HepG2 (cell line): ENCODE data around the gene PEBP1. TPM values are rescaled to one million over a fixed set of nuclear protein-coding genes. Genes with fewer than 3 reads are reported as not detected.
A peak's percentile ranks its signal among the peaks of the same experiment; 100 is the strongest.

Source experiments
- ADNP ChIP-seq: sonication (generic); formaldehyde crosslinking; IDR thresholded peaks from 2 replicates; pipeline ENCODE4 v1.4.0; 2020; ENCODE audit warnings: missing genetic modification reagents
- ATRX ChIP-seq: sonication (generic); formaldehyde crosslinking; IDR thresholded peaks from 2 replicates; pipeline ENCODE4 v1.4.0; 2020; ENCODE audit warnings: missing genetic modification reagents, borderline replicate concordance
- CBX5 ChIP-seq: sonication (generic); formaldehyde crosslinking; IDR thresholded peaks from 2 replicates; pipeline ENCODE4 v1.4.0; 2020; ENCODE audit warnings: missing genetic modification reagents, borderline replicate concordance
- GABPB1 ChIP-seq: IDR thresholded peaks from 2 replicates; pipeline ENCODE4 v1.6.1; 2016; ENCODE audit warnings: mild to moderate bottlenecking, missing genetic modification reagents, moderate library complexity, missing compliant biosample characterization
- GATAD1 ChIP-seq: IDR thresholded peaks from 2 replicates; pipeline ENCODE4 v1.6.1; 2016; ENCODE audit warnings: missing genetic modification reagents, missing compliant biosample characterization
- HDAC2 ChIP-seq: sonication (generic); formaldehyde crosslinking; IDR thresholded peaks from 2 replicates; pipeline ENCODE4 v1.4.0; 2020; ENCODE audit warnings: missing genetic modification reagents
- MEIS2 ChIP-seq: sonication (generic); formaldehyde crosslinking; IDR thresholded peaks from 2 replicates; pipeline ENCODE4 v1.9.0; 2021; ENCODE audit warnings: mild to moderate bottlenecking, missing genetic modification reagents
- MIER3 ChIP-seq: IDR thresholded peaks from 2 replicates; pipeline ENCODE4 v1.6.1; 2016; ENCODE audit warnings: missing compliant biosample characterization, borderline replicate concordance
- MTA3 ChIP-seq: sonication (generic); formaldehyde crosslinking; IDR thresholded peaks from 2 replicates; pipeline ENCODE4 v1.4.0; 2020; ENCODE audit warnings: missing genetic modification reagents
- NCOA5 ChIP-seq: sonication (generic); formaldehyde crosslinking; IDR thresholded peaks from 2 replicates; pipeline ENCODE4 v1.4.0; 2020; ENCODE audit warnings: missing genetic modification reagents
- TGIF2 ChIP-seq: IDR thresholded peaks from 2 replicates; pipeline ENCODE4 v1.6.1; 2016; ENCODE audit warnings: control low read depth, missing compliant biosample characterization
- ZBTB20 ChIP-seq: sonication (generic); formaldehyde crosslinking; IDR thresholded peaks from 2 replicates; pipeline ENCODE4 v1.8.1; 2023; ENCODE audit warnings: missing genetic modification reagents, low read depth, mild to moderate bottlenecking, borderline replicate concordance
- ZBTB3 ChIP-seq: sonication (generic); formaldehyde crosslinking; IDR thresholded peaks from 2 replicates; pipeline ENCODE4 v1.4.0; 2020; ENCODE audit warnings: low read depth, mild to moderate bottlenecking, moderate library complexity, missing genetic modification reagents, borderline replicate concordance
- ZFY ChIP-seq: sonication (generic); formaldehyde crosslinking; IDR thresholded peaks from 2 replicates; pipeline ENCODE4 v1.4.0; 2020; ENCODE audit warnings: missing genetic modification reagents
- ZNF614 ChIP-seq: IDR thresholded peaks from 2 replicates; pipeline ENCODE4 v1.6.1; 2018; ENCODE audit warnings: missing biosample characterization, missing genetic modification reagents, inconsistent platforms, borderline replicate concordance
- ZNF768 ChIP-seq: sonication (generic); formaldehyde crosslinking; IDR thresholded peaks from 2 replicates; pipeline ENCODE4 v1.4.0; 2020; ENCODE audit warnings: missing genetic modification reagents
- polyA plus RNA-seq, 8 experiments: library from polyadenylated mRNA; depleted of rRNA in 3 of 8; stranded (reverse) in 7 of 8; unstranded in 1 of 8; fragments of >200 nt; fragmentation: Illumina TruSeq in 4 of 8; extraction: Trizol in 4 of 8; gene quantifications; 2 replicates each; pipeline versions ENCODE4 v1.2.1 to v1.2.3, GENCODE V29; 2011 to 2016; ENCODE audit warnings: low read depth in 4 of 8, missing spikeins in 1 of 8, mixed read lengths in 1 of 8; ENCODE audit not compliant: insufficient read depth in 1 of 8
- total RNA-seq, 5 experiments: library from RNA; depleted of rRNA; stranded (reverse); fragments of >200 nt; fragmentation: Illumina TruSeq; extraction: Trizol; gene quantifications; 2 replicates each; pipeline ENCODE4 v1.2.3, GENCODE V29; 2016; ENCODE audit warnings: low read depth in 1 of 5
- TF ChIP-seq, protein P1 (sequence below): sonication (generic); formaldehyde crosslinking; IDR thresholded peaks from 2 replicates; pipeline ENCODE4 v1.8.1; 2022; ENCODE audit warnings: mild to moderate bottlenecking, missing genetic modification reagents
- TF ChIP-seq, protein P2 (sequence below): sonication (generic); formaldehyde crosslinking; IDR thresholded peaks from 2 replicates; pipeline ENCODE4 v1.8.1; 2023; ENCODE audit warnings: missing genetic modification reagents, mild to moderate bottlenecking, borderline replicate concordance
- TF ChIP-seq, protein P3 (sequence below): IDR thresholded peaks from 2 replicates; pipeline ENCODE4 v1.6.1; 2016; ENCODE audit warnings: low read depth, missing genetic modification reagents, missing compliant biosample characterization
- TF ChIP-seq, protein P4 (sequence below): sonication (generic); formaldehyde crosslinking; IDR thresholded peaks from 2 replicates; pipeline ENCODE4 v1.8.1; 2023; ENCODE audit warnings: mild to moderate bottlenecking, missing genetic modification reagents
- TF ChIP-seq, protein P5 (sequence below): sonication (generic); formaldehyde crosslinking; IDR thresholded peaks from 2 replicates; pipeline ENCODE4 v1.8.0; 2022; ENCODE audit warnings: missing genetic modification reagents, low read depth, mild to moderate bottlenecking, borderline replicate concordance

Gene PEBP1
- total and polyA plus RNA-seq, 2 of the 13 experiments (the other 11 are each of a cell fraction or from before 2014, with no cell fraction given), result 538 to 1,505 TPM

DNA sequence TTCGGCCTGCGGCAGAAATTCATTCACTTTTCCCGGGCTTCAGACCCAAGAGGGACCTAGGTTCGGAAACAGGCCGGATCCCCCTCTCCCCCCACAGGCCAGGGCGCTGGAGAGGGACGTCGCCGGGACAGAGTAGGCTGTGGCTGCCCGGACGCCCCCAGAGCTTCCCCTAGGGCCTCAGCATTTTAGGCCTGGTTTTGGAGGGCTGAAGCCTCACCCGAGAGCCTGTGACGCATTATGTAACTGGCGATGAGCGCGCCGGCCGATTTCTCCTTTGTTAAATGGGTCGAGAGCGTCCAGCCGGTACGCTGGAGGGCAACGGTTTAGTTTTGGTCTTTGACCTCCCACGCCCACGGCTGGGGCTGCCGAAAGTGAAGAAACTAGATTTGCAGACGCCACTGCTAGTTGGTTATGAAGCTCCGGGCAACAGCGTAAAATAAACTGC lies 657 bp downstream of the PEBP1 start (continued):
- TF ChIP-seq, protein P1, sequence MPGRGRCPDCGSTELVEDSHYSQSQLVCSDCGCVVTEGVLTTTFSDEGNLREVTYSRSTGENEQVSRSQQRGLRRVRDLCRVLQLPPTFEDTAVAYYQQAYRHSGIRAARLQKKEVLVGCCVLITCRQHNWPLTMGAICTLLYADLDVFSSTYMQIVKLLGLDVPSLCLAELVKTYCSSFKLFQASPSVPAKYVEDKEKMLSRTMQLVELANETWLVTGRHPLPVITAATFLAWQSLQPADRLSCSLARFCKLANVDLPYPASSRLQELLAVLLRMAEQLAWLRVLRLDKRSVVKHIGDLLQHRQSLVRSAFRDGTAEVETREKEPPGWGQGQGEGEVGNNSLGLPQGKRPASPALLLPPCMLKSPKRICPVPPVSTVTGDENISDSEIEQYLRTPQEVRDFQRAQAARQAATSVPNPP (CRISPR knock-in tag), result no peak
- TF ChIP-seq, protein P2, sequence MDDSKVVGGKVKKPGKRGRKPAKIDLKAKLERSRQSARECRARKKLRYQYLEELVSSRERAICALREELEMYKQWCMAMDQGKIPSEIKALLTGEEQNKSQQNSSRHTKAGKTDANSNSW (CRISPR knock-in tag), result no peak
- TF ChIP-seq MIER3 (CRISPR knock-in tag), result no peak
- TF ChIP-seq ATRX (CRISPR knock-in tag), result no peak
- no peak for TF ChIP-seq GATAD1 (CRISPR knock-in tag)
- TF ChIP-seq ADNP (CRISPR knock-in tag), result no peak
- TF ChIP-seq NCOA5 (CRISPR knock-in tag), result no peak
- 0 out of 2 replicates have a peak, but pooled peaks have one; percentile 20 for TF ChIP-seq ZBTB20 (CRISPR knock-in tag)
- TF ChIP-seq, protein P3, sequence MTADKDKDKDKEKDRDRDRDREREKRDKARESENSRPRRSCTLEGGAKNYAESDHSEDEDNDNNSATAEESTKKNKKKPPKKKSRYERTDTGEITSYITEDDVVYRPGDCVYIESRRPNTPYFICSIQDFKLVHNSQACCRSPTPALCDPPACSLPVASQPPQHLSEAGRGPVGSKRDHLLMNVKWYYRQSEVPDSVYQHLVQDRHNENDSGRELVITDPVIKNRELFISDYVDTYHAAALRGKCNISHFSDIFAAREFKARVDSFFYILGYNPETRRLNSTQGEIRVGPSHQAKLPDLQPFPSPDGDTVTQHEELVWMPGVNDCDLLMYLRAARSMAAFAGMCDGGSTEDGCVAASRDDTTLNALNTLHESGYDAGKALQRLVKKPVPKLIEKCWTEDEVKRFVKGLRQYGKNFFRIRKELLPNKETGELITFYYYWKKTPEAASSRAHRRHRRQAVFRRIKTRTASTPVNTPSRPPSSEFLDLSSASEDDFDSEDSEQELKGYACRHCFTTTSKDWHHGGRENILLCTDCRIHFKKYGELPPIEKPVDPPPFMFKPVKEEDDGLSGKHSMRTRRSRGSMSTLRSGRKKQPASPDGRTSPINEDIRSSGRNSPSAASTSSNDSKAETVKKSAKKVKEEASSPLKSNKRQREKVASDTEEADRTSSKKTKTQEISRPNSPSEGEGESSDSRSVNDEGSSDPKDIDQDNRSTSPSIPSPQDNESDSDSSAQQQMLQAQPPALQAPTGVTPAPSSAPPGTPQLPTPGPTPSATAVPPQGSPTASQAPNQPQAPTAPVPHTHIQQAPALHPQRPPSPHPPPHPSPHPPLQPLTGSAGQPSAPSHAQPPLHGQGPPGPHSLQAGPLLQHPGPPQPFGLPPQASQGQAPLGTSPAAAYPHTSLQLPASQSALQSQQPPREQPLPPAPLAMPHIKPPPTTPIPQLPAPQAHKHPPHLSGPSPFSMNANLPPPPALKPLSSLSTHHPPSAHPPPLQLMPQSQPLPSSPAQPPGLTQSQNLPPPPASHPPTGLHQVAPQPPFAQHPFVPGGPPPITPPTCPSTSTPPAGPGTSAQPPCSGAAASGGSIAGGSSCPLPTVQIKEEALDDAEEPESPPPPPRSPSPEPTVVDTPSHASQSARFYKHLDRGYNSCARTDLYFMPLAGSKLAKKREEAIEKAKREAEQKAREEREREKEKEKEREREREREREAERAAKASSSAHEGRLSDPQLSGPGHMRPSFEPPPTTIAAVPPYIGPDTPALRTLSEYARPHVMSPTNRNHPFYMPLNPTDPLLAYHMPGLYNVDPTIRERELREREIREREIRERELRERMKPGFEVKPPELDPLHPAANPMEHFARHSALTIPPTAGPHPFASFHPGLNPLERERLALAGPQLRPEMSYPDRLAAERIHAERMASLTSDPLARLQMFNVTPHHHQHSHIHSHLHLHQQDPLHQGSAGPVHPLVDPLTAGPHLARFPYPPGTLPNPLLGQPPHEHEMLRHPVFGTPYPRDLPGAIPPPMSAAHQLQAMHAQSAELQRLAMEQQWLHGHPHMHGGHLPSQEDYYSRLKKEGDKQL (CRISPR knock-in tag), result no peak
- no peak for TF ChIP-seq ZBTB3 (CRISPR knock-in tag)
- no peak for TF ChIP-seq TGIF2 (CRISPR knock-in tag)
- no peak for TF ChIP-seq MTA3
- no peak for TF ChIP-seq GABPB1 (CRISPR knock-in tag)
- no peak for TF ChIP-seq CBX5 (CRISPR knock-in tag)
- TF ChIP-seq ZFY, result no peak
- TF ChIP-seq MEIS2 (CRISPR knock-in tag), result 0 out of 2 replicates have a peak, but pooled peaks have one; percentile 16
- TF ChIP-seq, protein P4, sequence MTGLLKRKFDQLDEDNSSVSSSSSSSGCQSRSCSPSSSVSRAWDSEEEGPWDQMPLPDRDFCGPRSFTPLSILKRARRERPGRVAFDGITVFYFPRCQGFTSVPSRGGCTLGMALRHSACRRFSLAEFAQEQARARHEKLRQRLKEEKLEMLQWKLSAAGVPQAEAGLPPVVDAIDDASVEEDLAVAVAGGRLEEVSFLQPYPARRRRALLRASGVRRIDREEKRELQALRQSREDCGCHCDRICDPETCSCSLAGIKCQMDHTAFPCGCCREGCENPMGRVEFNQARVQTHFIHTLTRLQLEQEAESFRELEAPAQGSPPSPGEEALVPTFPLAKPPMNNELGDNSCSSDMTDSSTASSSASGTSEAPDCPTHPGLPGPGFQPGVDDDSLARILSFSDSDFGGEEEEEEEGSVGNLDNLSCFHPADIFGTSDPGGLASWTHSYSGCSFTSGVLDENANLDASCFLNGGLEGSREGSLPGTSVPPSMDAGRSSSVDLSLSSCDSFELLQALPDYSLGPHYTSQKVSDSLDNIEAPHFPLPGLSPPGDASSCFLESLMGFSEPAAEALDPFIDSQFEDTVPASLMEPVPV (CRISPR knock-in tag), result no peak
- TF ChIP-seq HDAC2 (CRISPR knock-in tag), result no peak
- TF ChIP-seq ZNF614 (CRISPR knock-in tag), result no peak
- TF ChIP-seq, protein P5, sequence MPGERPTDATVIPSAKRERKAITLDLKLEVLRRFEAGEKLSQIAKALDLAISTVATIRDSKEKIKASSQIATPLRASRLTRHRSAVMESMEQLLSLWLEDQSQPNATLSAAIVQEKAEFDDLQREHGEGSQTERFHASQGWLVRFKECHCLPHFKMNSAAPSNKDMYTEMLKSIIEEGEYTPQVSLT (CRISPR knock-in tag), result no peak
- TF ChIP-seq ZNF768, result no peak
